PC-9 (cell line): ENCODE data around the gene SLC52A3.
"Not testable (repeated sequence)": the region's sequence is repeated elsewhere in the genome, so short reads cannot be mapped to it uniquely, and the experiment has no call there.

Source experiments
- EZH2 ChIP-seq: fragments of 200-600 bp; sonication (generic); IDR thresholded peaks from 2 replicates; pipeline ENCODE4 v1.8.0; 2017; ENCODE audit warnings: antibody characterized with exemption, low read depth
- TF ChIP-seq, protein P1 (sequence below): fragments of 200-600 bp; sonication (generic); conservative IDR thresholded peaks from 2 replicates; pipeline ENCODE4 v1.6.1; 2017; ENCODE audit warnings: mixed run types, antibody characterized with exemption, mild to moderate bottlenecking, moderate library complexity

DNA sequence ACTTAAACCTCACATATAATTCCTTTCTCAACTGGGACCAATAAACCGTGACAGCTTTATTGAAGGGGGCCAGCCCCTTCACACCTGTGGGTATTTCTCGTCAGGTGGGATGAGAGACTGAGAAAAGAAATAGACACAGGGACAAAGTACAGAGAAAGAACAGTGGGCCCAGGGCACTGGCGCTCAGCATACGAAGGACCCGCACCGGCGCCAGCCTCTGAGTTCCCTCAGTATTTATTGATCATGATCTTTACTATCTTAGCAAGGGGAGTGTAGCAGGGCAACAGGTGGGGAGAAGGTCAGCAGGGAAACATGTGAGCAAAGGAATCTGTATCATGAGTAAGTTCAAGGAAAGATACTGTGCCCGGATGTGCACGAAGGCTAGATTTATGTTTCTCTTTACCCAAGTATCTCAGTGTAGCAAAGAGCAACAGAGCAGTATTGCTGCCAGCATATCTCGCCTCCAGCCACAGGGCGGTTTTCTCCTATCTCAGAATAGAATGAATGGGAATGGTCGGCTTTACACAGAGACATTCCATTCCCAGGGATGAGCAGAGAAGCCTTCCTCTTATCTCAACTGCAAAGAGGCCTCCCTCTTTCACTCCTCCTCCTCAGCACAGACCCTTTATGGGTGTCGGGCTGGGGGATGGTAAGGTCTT is 43.6 kb upstream of the SLC52A3 start:
- TF ChIP-seq, protein P1, sequence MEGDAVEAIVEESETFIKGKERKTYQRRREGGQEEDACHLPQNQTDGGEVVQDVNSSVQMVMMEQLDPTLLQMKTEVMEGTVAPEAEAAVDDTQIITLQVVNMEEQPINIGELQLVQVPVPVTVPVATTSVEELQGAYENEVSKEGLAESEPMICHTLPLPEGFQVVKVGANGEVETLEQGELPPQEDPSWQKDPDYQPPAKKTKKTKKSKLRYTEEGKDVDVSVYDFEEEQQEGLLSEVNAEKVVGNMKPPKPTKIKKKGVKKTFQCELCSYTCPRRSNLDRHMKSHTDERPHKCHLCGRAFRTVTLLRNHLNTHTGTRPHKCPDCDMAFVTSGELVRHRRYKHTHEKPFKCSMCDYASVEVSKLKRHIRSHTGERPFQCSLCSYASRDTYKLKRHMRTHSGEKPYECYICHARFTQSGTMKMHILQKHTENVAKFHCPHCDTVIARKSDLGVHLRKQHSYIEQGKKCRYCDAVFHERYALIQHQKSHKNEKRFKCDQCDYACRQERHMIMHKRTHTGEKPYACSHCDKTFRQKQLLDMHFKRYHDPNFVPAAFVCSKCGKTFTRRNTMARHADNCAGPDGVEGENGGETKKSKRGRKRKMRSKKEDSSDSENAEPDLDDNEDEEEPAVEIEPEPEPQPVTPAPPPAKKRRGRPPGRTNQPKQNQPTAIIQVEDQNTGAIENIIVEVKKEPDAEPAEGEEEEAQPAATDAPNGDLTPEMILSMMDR = not testable (repeated sequence)
- TF ChIP-seq EZH2 = not testable (repeated sequence)
